ENCODE results near the gene POLR2F.

DNA sequence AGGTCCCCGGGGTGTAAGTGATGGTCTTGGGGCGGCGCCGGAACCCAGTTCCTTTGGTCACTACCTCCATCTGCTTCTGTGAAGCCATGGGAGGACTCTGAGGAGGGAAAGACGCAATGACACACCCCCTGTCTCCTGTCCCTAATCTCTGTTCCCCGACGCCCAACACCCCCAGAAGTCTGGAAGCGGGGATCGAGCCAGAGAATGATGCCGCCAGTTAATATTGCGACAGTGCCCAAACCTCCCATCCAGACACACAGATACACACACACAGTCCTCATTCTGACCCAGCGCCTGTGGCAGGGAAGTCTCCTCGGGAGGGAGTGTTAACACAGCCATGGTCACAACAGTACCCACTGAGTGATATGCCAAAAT is 450 bp upstream of the POLR2F start:
- TF ChIP-seq, protein P1, sequence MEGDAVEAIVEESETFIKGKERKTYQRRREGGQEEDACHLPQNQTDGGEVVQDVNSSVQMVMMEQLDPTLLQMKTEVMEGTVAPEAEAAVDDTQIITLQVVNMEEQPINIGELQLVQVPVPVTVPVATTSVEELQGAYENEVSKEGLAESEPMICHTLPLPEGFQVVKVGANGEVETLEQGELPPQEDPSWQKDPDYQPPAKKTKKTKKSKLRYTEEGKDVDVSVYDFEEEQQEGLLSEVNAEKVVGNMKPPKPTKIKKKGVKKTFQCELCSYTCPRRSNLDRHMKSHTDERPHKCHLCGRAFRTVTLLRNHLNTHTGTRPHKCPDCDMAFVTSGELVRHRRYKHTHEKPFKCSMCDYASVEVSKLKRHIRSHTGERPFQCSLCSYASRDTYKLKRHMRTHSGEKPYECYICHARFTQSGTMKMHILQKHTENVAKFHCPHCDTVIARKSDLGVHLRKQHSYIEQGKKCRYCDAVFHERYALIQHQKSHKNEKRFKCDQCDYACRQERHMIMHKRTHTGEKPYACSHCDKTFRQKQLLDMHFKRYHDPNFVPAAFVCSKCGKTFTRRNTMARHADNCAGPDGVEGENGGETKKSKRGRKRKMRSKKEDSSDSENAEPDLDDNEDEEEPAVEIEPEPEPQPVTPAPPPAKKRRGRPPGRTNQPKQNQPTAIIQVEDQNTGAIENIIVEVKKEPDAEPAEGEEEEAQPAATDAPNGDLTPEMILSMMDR (IDR thresholded peaks at IDR 0.05 in 4 of 5, conservative IDR thresholded peaks at IDR 0.05 in 1 of 5) = no peak
- TF ChIP-seq POLR2A (IDR thresholded peaks at IDR 0.05) = no peak
